NCI-H2196 treated with DMSO at 0.1 percent for 48 hours (cell line): ENCODE measurements around the gene LANCL1.

Experiments
- DNase-seq: peaks from one replicate; lab custom pipeline; 2025; ENCODE audit not compliant: unreplicated experiment; lab: John Stamatoyannopoulos, UW

The LANCL1 gene

GRCh38 chr2:210412660-210413059, 63.9 kb downstream of the LANCL1 start:
- no peak for DNase-seq

- no peak for DNase-seq
These were observed 66.0 kb downstream of the LANCL1 start for GRCh38 chr2:210410542-210410941.

- DNase-seq, result no peak
These were observed 77.0 kb downstream of the LANCL1 start for GRCh38 chr2:210399440-210400041.

GRCh38 chr2:210392469-210392881, 84.1 kb downstream of the LANCL1 start:
- no peak for DNase-seq

GRCh38 chr2:210389856-210390255, 86.7 kb downstream of the LANCL1 start:
- DNase-seq, result no peak

GRCh38 chr2:210388148-210388547, 88.4 kb downstream of the LANCL1 start:
- DNase-seq, result no peak

- DNase-seq, result no peak
These were observed 89.5 kb downstream of the LANCL1 start for GRCh38 chr2:210387074-210387473.
